ENCODE results near the gene PTPRM. TPM values are rescaled to one million over a fixed set of nuclear protein-coding genes. Genes with fewer than 3 reads are reported as not detected.

PTPRM gene
- total and polyA plus RNA-seq, 2 experiments from 2014 or later, result 1.6 to 5.3 TPM

- H4K20me1 ChIP-seq (replicated peaks; ENCODE audit: insufficient read depth), result no peaks in the 10 kb centered on the region
- H3K27ac ChIP-seq (ENCODE audit: low read depth), result no peak overlapping the region
- Mint-ChIP-seq H3K36me3 (ENCODE audit: low read depth) (no peaks in the 10 kb centered on the region), H3K27me3 (ENCODE audit: insufficient read depth, low read depth, poor library complexity) (peaks cover 2% of the 10 kb centered on the region), H3K27ac (no peak overlapping the region), H3K4me1 (peaks cover 10% of the 10 kb centered on the region; the same call in 2 of the 3 replicates), H3K9me3 (no peaks in the 10 kb centered on the region), H3K4me3 (no peak overlapping the region)
- H3K79me2 ChIP-seq (replicated peaks; ENCODE audit: insufficient read depth), result no peaks in the 10 kb centered on the region
- H3K4me3 ChIP-seq, result no peak overlapping the region
- no peaks in the 10 kb centered on the region for H3F3A ChIP-seq (replicated peaks; ENCODE audit: low read depth)
- DNase-seq (ENCODE audit: low spot score) (no peak), ATAC-seq (no peak)
- H3K36me3 ChIP-seq (ENCODE audit: insufficient read depth), result no peaks in the 10 kb centered on the region
- H2AFZ ChIP-seq, result no peak overlapping the region
- no peak overlapping the region for H3K4me2 ChIP-seq
- H3K4me1 ChIP-seq (ENCODE audit: insufficient read depth), result no peaks in the 10 kb centered on the region
- TF ChIP-seq JUNB (IDR thresholded peaks at IDR 0.05; ENCODE audit: unreplicated experiment), result no peak
- no peak for TF ChIP-seq ZNF114 (CRISPR knock-in tag; IDR thresholded peaks at IDR 0.05)
- TF ChIP-seq ZNF462 (CRISPR knock-in tag; IDR thresholded peaks at IDR 0.05), result no peak
- TF ChIP-seq NANOG (IDR thresholded peaks at IDR 0.05; ENCODE audit: borderline replicate concordance), result no peak
- no peak for TF ChIP-seq EZH2phosphoT487 (IDR thresholded peaks at IDR 0.05; ENCODE audit: unreplicated experiment)
- H3K9me2 ChIP-seq (ENCODE audit: insufficient read depth), result peaks cover 5% of the 10 kb centered on the region; the same call in 1 of the 2 replicates
- H3K27me3 ChIP-seq (ENCODE audit: insufficient read depth), result no peaks in the 10 kb centered on the region
Observed at GRCh38 chr18:7892556-7892955, 325.4 kb downstream of the PTPRM start.

GRCh38 chr18:7894592-7894991 is 327.5 kb downstream of the PTPRM start:
- Histone ChIP-seq H3K4me2 (no peak overlapping the region), H3F3A (replicated peaks; ENCODE audit: low read depth) (no peaks in the 10 kb centered on the region), H3K9me2 (ENCODE audit: insufficient read depth) (0 out of 2 replicates have a peak, but pooled peaks cover 2% of the 10 kb centered on the region), H3K27me3 (ENCODE audit: insufficient read depth) (no peaks in the 10 kb centered on the region), H3K4me1 (ENCODE audit: insufficient read depth) (no peaks in the 10 kb centered on the region), H3K27ac (ENCODE audit: low read depth) (no peak overlapping the region), H3K79me2 (replicated peaks; ENCODE audit: insufficient read depth) (no peaks in the 10 kb centered on the region), H3K36me3 (ENCODE audit: insufficient read depth) (no peaks in the 10 kb centered on the region), H2AFZ (no peak overlapping the region), H4K20me1 (replicated peaks; ENCODE audit: insufficient read depth) (no peaks in the 10 kb centered on the region), H3K4me3 (no peak overlapping the region)
- H3K4me1 Mint-ChIP-seq, result peaks cover 18% of the 10 kb centered on the region; the same call in 2 of the 3 replicates
- H3K9me3 Mint-ChIP-seq, result no peaks in the 10 kb centered on the region
- no peak overlapping the region for H3K4me3 Mint-ChIP-seq
- H3K27me3 Mint-ChIP-seq (ENCODE audit: insufficient read depth, low read depth, poor library complexity), result peaks cover 2% of the 10 kb centered on the region
- no peak overlapping the region for H3K27ac Mint-ChIP-seq
- ATAC-seq (no peak), DNase-seq (ENCODE audit: low spot score) (no peak)
- H3K36me3 Mint-ChIP-seq (ENCODE audit: low read depth), result no peaks in the 10 kb centered on the region
- no peak for TF ChIP-seq POLR2AphosphoS5 (IDR thresholded peaks at IDR 0.05; ENCODE audit: low read depth)
- no peak for TF ChIP-seq STAT1 (IDR thresholded peaks at IDR 0.05; ENCODE audit: unreplicated experiment)
- no peak for TF ChIP-seq NANOG (IDR thresholded peaks at IDR 0.05; ENCODE audit: borderline replicate concordance)
- TF ChIP-seq CREB1 (CRISPR knock-in tag; IDR thresholded peaks at IDR 0.05; ENCODE audit: low read depth), result no peak
- TF ChIP-seq EZH2 (IDR thresholded peaks at IDR 0.05; ENCODE audit: low read depth, unreplicated experiment), result no peak
